Measurements from ENCODE around the gene CFAP61. TPM values are rescaled to one million over a fixed set of nuclear protein-coding genes. Genes with fewer than 3 reads are reported as not detected.

CFAP61 gene
- polyA plus RNA-seq, 1 experiment = not detected

- H3K36me3 ChIP-seq (ENCODE audit: control insufficient read depth, insufficient read depth, low read length) = no peaks in the 10 kb centered on the region
- ChIA-PET CTCF (no interaction called here), POLR2A (no interaction called here)
- H3K27me3 ChIP-seq (ENCODE audit: control insufficient read depth, insufficient read depth, low read length) = no peaks in the 10 kb centered on the region
- H3K4me3 ChIP-seq (ENCODE audit: low read depth, low read length) = no peak overlapping the region
- no peak for DNase-seq (ENCODE audit: low read depth)
- no peak for TF ChIP-seq CTCF (IDR thresholded peaks at IDR 0.05; ENCODE audit: insufficient read depth, low read depth, low read length)
Observed at GRCh38 chr20:20148779-20149178, 96.4 kb downstream of the CFAP61 start.

GRCh38 chr20:20150241-20150640 is 97.9 kb downstream of the CFAP61 start:
- CTCF ChIA-PET = no interaction called here
- Histone ChIP-seq H3K4me3 (ENCODE audit: low read depth, low read length) (no peak overlapping the region), H3K36me3 (ENCODE audit: control insufficient read depth, insufficient read depth, low read length) (no peaks in the 10 kb centered on the region), H3K27me3 (ENCODE audit: control insufficient read depth, insufficient read depth, low read length) (no peaks in the 10 kb centered on the region)
- no peak for TF ChIP-seq CTCF (IDR thresholded peaks at IDR 0.05; ENCODE audit: insufficient read depth, low read depth, low read length)
- POLR2A ChIA-PET = no interaction called here
- no peak for DNase-seq (ENCODE audit: low read depth)

GRCh38 chr20:20160520-20160919 is 108.2 kb downstream of the CFAP61 start:
- no peak for TF ChIP-seq CTCF (IDR thresholded peaks at IDR 0.05; ENCODE audit: insufficient read depth, low read depth, low read length)
- Histone ChIP-seq H3K36me3 (ENCODE audit: control insufficient read depth, insufficient read depth, low read length) (no peaks in the 10 kb centered on the region), H3K27me3 (ENCODE audit: control insufficient read depth, insufficient read depth, low read length) (no peaks in the 10 kb centered on the region), H3K4me3 (ENCODE audit: low read depth, low read length) (no peak overlapping the region)
- POLR2A ChIA-PET = no interaction called here
- DNase-seq (ENCODE audit: low read depth) = no peak
- CTCF ChIA-PET = interaction anchor here (1.0 kb wide), 1 partner anchor 46 kb away, joined by 4 read pairs; no protein-coding TSS in a partner anchor

GRCh38 chr20:20161611-20162010 is 109.3 kb downstream of the CFAP61 start:
- no peaks in the 10 kb centered on the region for H3K36me3 ChIP-seq (ENCODE audit: control insufficient read depth, insufficient read depth, low read length)
- CTCF ChIA-PET = no interaction called here

GRCh38 chr20:20167698-20168097 is 115.4 kb downstream of the CFAP61 start:
- TF ChIP-seq CTCF (IDR thresholded peaks at IDR 0.05; ENCODE audit: insufficient read depth, low read depth, low read length) = no peak
- DNase-seq (ENCODE audit: low read depth) = no peak
- CTCF ChIA-PET = interaction anchor here (1.8 kb wide), 1 partner anchor 16 kb away, joined by 4 read pairs; no protein-coding TSS in a partner anchor
- Histone ChIP-seq H3K27me3 (ENCODE audit: control insufficient read depth, insufficient read depth, low read length) (no peaks in the 10 kb centered on the region), H3K36me3 (ENCODE audit: control insufficient read depth, insufficient read depth, low read length) (no peaks in the 10 kb centered on the region), H3K4me3 (ENCODE audit: low read depth, low read length) (no peak overlapping the region)
- POLR2A ChIA-PET = no interaction called here

More at GRCh38 chr20:20161611-20162010, 109.3 kb downstream of the CFAP61 start:
- Histone ChIP-seq H3K4me3 (ENCODE audit: low read depth, low read length) (no peak overlapping the region), H3K27me3 (ENCODE audit: control insufficient read depth, insufficient read depth, low read length) (no peaks in the 10 kb centered on the region)
- no peak for DNase-seq (ENCODE audit: low read depth)
- POLR2A ChIA-PET = no interaction called here
- TF ChIP-seq CTCF (IDR thresholded peaks at IDR 0.05; ENCODE audit: insufficient read depth, low read depth, low read length) = no peak

Data from BJ (cell line).